Stromal cell of bone marrow (primary cell): ENCODE data around the gene PKP2.

Source experiments
- DNase-seq: peaks from one replicate; pipeline ENCODE4 v3.0.0-alpha.2; 2012; ENCODE audit warnings: low read depth

PKP2 gene

GRCh38 chr12:32755051-32755653, 141.4 kb downstream of the PKP2 start:
- DNase-seq = peak; percentile 53

- no peak for DNase-seq
These were observed 142.5 kb downstream of the PKP2 start for GRCh38 chr12:32754111-32754510.

- DNase-seq = no peak
These were observed 143.0 kb downstream of the PKP2 start for GRCh38 chr12:32753605-32754004.

GRCh38 chr12:32743264-32743663, 153.3 kb downstream of the PKP2 start:
- DNase-seq = no peak

GRCh38 chr12:32742133-32742532, 154.4 kb downstream of the PKP2 start:
- DNase-seq = no peak
